22Rv1 (cell line): ENCODE data around the gene FARP1.

ENCODE experiments used
- H3K27ac ChIP-seq: fragments of 450-650 bp; 2 replicates; pipeline ENCODE4 v1.5.1; 2017
- ZFX ChIP-seq: fragments of 450-650 bp; IDR thresholded peaks from 2 replicates; pipeline ENCODE4 v1.6.1; 2017; ENCODE audit warnings: antibody characterized with exemption, borderline replicate concordance
- TF ChIP-seq, protein P1 (sequence below): fragments of 450-650 bp; IDR thresholded peaks from 2 replicates; pipeline ENCODE4 v1.5.1; 2017; ENCODE audit warnings: mild to moderate bottlenecking

FARP1 gene

GRCh38 chr13:98320561-98321105 is 177.7 kb downstream of the FARP1 start:
- TF ChIP-seq ZFX: no peak
- TF ChIP-seq, protein P1, sequence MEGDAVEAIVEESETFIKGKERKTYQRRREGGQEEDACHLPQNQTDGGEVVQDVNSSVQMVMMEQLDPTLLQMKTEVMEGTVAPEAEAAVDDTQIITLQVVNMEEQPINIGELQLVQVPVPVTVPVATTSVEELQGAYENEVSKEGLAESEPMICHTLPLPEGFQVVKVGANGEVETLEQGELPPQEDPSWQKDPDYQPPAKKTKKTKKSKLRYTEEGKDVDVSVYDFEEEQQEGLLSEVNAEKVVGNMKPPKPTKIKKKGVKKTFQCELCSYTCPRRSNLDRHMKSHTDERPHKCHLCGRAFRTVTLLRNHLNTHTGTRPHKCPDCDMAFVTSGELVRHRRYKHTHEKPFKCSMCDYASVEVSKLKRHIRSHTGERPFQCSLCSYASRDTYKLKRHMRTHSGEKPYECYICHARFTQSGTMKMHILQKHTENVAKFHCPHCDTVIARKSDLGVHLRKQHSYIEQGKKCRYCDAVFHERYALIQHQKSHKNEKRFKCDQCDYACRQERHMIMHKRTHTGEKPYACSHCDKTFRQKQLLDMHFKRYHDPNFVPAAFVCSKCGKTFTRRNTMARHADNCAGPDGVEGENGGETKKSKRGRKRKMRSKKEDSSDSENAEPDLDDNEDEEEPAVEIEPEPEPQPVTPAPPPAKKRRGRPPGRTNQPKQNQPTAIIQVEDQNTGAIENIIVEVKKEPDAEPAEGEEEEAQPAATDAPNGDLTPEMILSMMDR: no peak

DNA sequence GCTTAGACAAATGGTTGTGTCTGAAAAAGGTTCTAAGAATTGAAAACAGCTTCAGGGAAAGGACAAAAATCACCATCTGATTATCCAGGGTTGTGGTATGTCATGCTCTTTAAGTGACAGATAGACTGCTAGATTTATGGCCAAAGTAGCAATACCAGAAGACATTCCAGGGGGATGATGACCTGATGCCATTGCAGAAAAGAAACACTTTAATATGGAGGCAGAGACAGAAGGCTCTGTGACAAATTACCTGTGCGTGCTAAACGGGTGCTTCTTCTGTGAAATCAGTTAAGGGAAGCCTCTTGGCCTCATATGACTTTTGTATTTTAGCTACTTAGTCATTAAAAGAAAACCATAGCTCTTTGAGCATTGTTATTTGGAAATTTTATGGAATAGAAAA is 178.5 kb downstream of the FARP1 start:
- no peak overlapping the region for H3K27ac ChIP-seq
- no peak for TF ChIP-seq ZFX
- TF ChIP-seq, protein P1: no peak

More at GRCh38 chr13:98320561-98321105, 177.7 kb downstream of the FARP1 start:
- H3K27ac ChIP-seq: no peak overlapping the region

DNA sequence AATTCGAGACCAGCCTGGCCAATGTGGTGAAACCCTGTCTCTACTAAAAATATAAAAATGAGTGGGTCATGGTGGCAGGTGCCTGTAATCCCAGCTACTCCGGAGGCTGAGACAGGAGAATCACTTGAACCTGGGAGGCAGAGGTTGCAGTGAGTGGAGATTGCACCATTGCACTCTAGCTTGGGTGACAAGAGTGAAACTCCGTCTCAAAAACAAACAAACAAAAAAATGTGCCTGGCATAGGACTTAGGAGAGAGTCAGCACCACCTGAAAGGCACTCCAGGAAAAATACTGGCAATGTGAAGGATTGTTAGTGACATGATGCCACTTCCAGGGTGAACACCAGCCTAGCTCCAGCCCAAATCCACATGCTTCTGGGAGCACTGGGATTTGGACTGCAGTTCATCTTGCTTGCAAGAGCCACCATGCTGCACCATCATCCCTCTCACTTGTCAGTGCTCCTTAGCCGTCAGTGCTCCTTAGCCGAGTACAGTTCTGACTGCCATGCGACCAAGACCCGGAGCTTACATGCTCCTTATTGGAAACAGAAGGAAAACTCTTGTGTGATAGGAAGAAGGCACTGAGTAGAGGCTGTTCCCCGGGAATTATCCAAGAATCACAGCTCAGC is 179.3 kb downstream of the FARP1 start:
- no peak overlapping the region for H3K27ac ChIP-seq
- no peak for TF ChIP-seq ZFX
- TF ChIP-seq, protein P1: no peak

- no peak overlapping the region for H3K27ac ChIP-seq
- TF ChIP-seq, protein P1: no peak
- no peak for TF ChIP-seq ZFX
Measured at GRCh38 chr13:98324105-98324504, 181.2 kb downstream of the FARP1 start.

- no peak overlapping the region for H3K27ac ChIP-seq
- TF ChIP-seq, protein P1: no peak
- TF ChIP-seq ZFX: no peak
Measured at GRCh38 chr13:98325724-98326123, 182.8 kb downstream of the FARP1 start.

GRCh38 chr13:98326291-98326690 is 183.4 kb downstream of the FARP1 start:
- no peak overlapping the region for H3K27ac ChIP-seq
- no peak for TF ChIP-seq ZFX
- TF ChIP-seq, protein P1: no peak

DNA sequence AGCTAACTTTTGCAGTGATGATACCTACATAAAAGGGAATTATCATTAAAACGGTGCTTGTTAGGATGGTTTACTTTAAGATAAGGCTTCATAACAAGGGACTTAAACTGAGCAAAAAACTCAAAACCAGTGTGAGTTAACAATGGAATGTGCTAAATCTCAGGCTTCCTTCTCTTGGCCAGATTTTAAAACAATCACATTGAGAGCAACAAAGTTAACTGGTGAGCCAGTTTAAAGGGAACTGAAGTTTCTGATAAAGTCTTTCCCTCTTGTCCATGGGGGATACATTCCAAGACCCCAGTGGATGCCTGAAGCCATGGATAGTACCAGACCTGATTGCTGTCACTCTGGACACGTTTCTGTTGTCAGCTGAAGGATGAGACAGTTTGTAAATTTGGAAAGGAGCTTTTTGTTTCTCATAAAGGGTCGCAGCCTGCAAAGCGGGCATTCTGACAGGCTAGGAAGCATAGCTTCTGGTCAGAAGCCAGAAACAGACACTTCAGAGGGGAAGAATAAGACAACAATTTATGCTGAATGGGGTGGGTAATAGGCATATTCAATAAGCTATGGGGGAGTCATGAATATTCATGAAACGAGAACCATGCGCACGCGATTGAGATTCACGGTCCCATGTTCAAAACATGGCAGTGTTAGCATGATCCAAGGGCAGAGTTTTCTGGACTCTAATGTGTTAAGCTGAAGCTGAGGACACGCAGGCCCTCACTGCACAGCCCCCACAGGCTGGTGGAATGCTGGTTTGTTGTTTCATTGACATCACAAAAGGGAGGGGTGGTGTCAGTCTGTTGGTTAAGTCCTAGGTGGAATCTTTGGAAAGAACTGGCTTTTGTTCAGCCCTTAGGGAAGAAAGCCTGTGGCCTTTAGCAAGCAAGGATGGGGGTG is 184.7 kb downstream of the FARP1 start:
- H3K27ac ChIP-seq: no peak overlapping the region
- TF ChIP-seq ZFX: no peak
- TF ChIP-seq, protein P1: no peak
